OCI-LY1 (cell line): ENCODE measurements around the gene BBS10.

ENCODE experiments used
- H2AFZ ChIP-seq: fragments of 200-600 bp; sonication (generic), shearing (Covaris generic); 2 replicates; pipeline ENCODE4 v1.6.0; 2014; ENCODE audit warnings: antibody characterized with exemption, mild to moderate bottlenecking, low read length
- H3F3A ChIP-seq: fragments of 200-600 bp; sonication (generic), shearing (Covaris generic); 2 replicates; pipeline ENCODE4 v1.6.0; 2014; ENCODE audit warnings: mild to moderate bottlenecking, antibody characterized with exemption, low read length, moderate library complexity; ENCODE audit not compliant: insufficient read depth
- H3K27ac ChIP-seq: fragments of 200-600 bp; sonication (generic); 2 replicates; pipeline ENCODE4 v1.5.1; 2014; ENCODE audit warnings: low read length, mixed run types, mild to moderate bottlenecking, low read depth; ENCODE audit not compliant: poor library complexity, severe bottlenecking
- H3K27me3 ChIP-seq: fragments of 200-600 bp; sonication (generic); 2 replicates; pipeline ENCODE4 v1.6.0; 2014; ENCODE audit warnings: antibody characterized with exemption, mild to moderate bottlenecking, low read length, moderate library complexity; ENCODE audit not compliant: insufficient read depth
- H3K36me3 ChIP-seq: fragments of 200-600 bp; sonication (generic); 2 replicates; pipeline ENCODE4 v1.6.1; 2014; ENCODE audit warnings: mild to moderate bottlenecking, antibody characterized with exemption, low read length, moderate library complexity, mixed read lengths; ENCODE audit not compliant: insufficient read depth
- H3K4me1 ChIP-seq: fragments of 200-600 bp; sonication (generic); 2 replicates; pipeline ENCODE4 v1.5.1; 2014; ENCODE audit warnings: mild to moderate bottlenecking, low read length, moderate library complexity; ENCODE audit not compliant: insufficient read depth, severe bottlenecking
- H3K4me2 ChIP-seq: fragments of 200-600 bp; sonication (generic), shearing (Covaris generic); 2 replicates; pipeline ENCODE4 v1.6.1; 2014; ENCODE audit warnings: low read length
- H3K4me3 ChIP-seq: fragments of 200-600 bp; sonication (generic); 2 replicates; pipeline ENCODE4 v1.5.1; 2014; ENCODE audit warnings: low read length, low read depth, mild to moderate bottlenecking, mixed read lengths; ENCODE audit not compliant: poor library complexity, severe bottlenecking
- H3K79me2 ChIP-seq: fragments of 200-600 bp; shearing (Covaris generic); 2 replicates; pipeline ENCODE4 v1.6.1; 2016; ENCODE audit warnings: mixed run types, low read length, mixed read lengths; ENCODE audit not compliant: insufficient read depth
- H3K9ac ChIP-seq: fragments of 200-600 bp; sonication (generic), shearing (Covaris generic); 2 replicates; pipeline ENCODE4 v1.6.1; 2014; ENCODE audit warnings: mild to moderate bottlenecking, low read length, mixed read lengths
- H3K9me2 ChIP-seq: fragments of 200-600 bp; sonication (generic), shearing (Covaris generic); 2 replicates; pipeline ENCODE4 v1.6.1; 2014; ENCODE audit warnings: low read depth, mild to moderate bottlenecking, low read length, mixed read lengths
- H3K9me3 ChIP-seq: fragments of 200-600 bp; shearing (Covaris generic); 2 replicates; pipeline ENCODE4 v1.6.1; 2014; ENCODE audit warnings: low read length, mixed read lengths
- H4K20me1 ChIP-seq: fragments of 200-600 bp; sonication (generic), shearing (Covaris generic); 2 replicates; pipeline ENCODE4 v1.6.0; 2016; ENCODE audit warnings: mild to moderate bottlenecking, low read length; ENCODE audit not compliant: insufficient read depth
- CTCF ChIP-seq: fragments of 200-600 bp; sonication (generic), shearing (Covaris generic); IDR thresholded peaks from 2 replicates; pipeline ENCODE4 v1.5.1; 2017; ENCODE audit warnings: mild to moderate bottlenecking, antibody characterized with exemption, low read length, moderate library complexity, mixed read lengths
- EZH2 ChIP-seq: fragments of 200-600 bp; sonication (generic), shearing (Covaris generic); IDR thresholded peaks from 2 replicates; pipeline ENCODE4 v1.8.0; 2017; ENCODE audit warnings: borderline replicate concordance, mixed run types, mild to moderate bottlenecking, antibody characterized with exemption, low read length, moderate library complexity, mixed read lengths

BBS10 gene

GRCh38 chr12:76300297-76300665 is 47.9 kb downstream of the BBS10 start:
- H4K20me1 ChIP-seq: no peaks in the 10 kb centered on the region
- no peaks in the 10 kb centered on the region for H3K9me3 ChIP-seq
- no peaks in the 10 kb centered on the region for H3K9me2 ChIP-seq
- no peaks in the 10 kb centered on the region for H3K4me1 ChIP-seq
- no peak overlapping the region for H3K9ac ChIP-seq
- no peaks in the 10 kb centered on the region for H3K27me3 ChIP-seq
- no peak overlapping the region for H2AFZ ChIP-seq
- no peak for TF ChIP-seq CTCF
- no peak for TF ChIP-seq EZH2
- no peak overlapping the region for H3K27ac ChIP-seq
- no peaks in the 10 kb centered on the region for H3K79me2 ChIP-seq
- H3K4me3 ChIP-seq: no peak overlapping the region
- H3K4me2 ChIP-seq: no peak overlapping the region
- H3K36me3 ChIP-seq: no peaks in the 10 kb centered on the region
- no peaks in the 10 kb centered on the region for H3F3A ChIP-seq

GRCh38 chr12:76299536-76300296 is 48.5 kb downstream of the BBS10 start:
- Histone ChIP-seq H3K9me2 (no peaks in the 10 kb centered on the region), H4K20me1 (no peaks in the 10 kb centered on the region), H3K4me3 (no peak overlapping the region), H3K9me3 (no peaks in the 10 kb centered on the region), H3K79me2 (no peaks in the 10 kb centered on the region), H3K4me1 (no peaks in the 10 kb centered on the region), H2AFZ (no peak overlapping the region), H3K9ac (no peak overlapping the region), H3K4me2 (no peak overlapping the region), H3K36me3 (no peaks in the 10 kb centered on the region), H3K27ac (no peak overlapping the region), H3F3A (no peaks in the 10 kb centered on the region), H3K27me3 (no peaks in the 10 kb centered on the region)
- no peak for TF ChIP-seq EZH2
- TF ChIP-seq CTCF: no peak
